ENCODE results near the gene TJP1. TPM values are rescaled to one million over a fixed set of nuclear protein-coding genes. Genes with fewer than 3 reads are reported as not detected.

The TJP1 gene
- total and polyA plus RNA-seq, 2 of the 8 experiments (the other 6 are each of a cell fraction or from before 2014, with no cell fraction given): 46.3 to 138 TPM

- Histone ChIP-seq H4K20me1 (replicated peaks in 1 of 2; ENCODE audit: control insufficient read depth in 1 of 2, insufficient read depth in 2 of 2, low read length in 2 of 2) (no peaks in the 10 kb centered on the region), H3K9me3 (ENCODE audit: insufficient read depth in 2 of 2, low read depth in 1 of 2, low read length in 1 of 2) (no peaks in the 10 kb centered on the region), H4K8ac (ENCODE audit: extremely low read depth, insufficient read depth, low read length) (no peak overlapping the region), H3K4me3 (ENCODE audit: extremely low read depth in 1 of 4, insufficient read depth in 2 of 4, low read depth in 3 of 4, low read length in 4 of 4) (no peak overlapping the region), H3K27me3 (replicated peaks in 1 of 4; ENCODE audit: control insufficient read depth in 3 of 4, extremely low read depth in 1 of 4, insufficient read depth in 3 of 4, low read length in 3 of 4) (no peaks in the 10 kb centered on the region), H2AFZ (ENCODE audit: low read length) (no peak overlapping the region), H4K5ac (ENCODE audit: insufficient read length, low read depth, low read length) (no peak overlapping the region), H3K27ac (ENCODE audit: low read depth, low read length) (no peak overlapping the region), H2BK20ac (ENCODE audit: low read length) (no peak overlapping the region), H3K4me2 (ENCODE audit: insufficient read depth in 1 of 2, low read depth in 2 of 2, low read length in 2 of 2) (no peak overlapping the region), H3K4ac (replicated peaks; ENCODE audit: insufficient read length, low read depth, low read length) (no peak overlapping the region), H3K56ac (replicated peaks; ENCODE audit: insufficient read length, low read depth, low read length) (no peak overlapping the region), H3K14ac (ENCODE audit: insufficient read length) (no peak overlapping the region), H3K9ac (replicated peaks in 1 of 4; ENCODE audit: extremely low read depth in 1 of 4, low read depth in 3 of 4, low read length in 3 of 4) (no peak overlapping the region), H3K23ac (ENCODE audit: insufficient read length) (no peak overlapping the region), H2BK15ac (ENCODE audit: low read length) (no peak overlapping the region), H3K79me1 (ENCODE audit: low read depth, low read length) (no peaks in the 10 kb centered on the region), H2AK5ac (ENCODE audit: low read depth, low read length) (no peak overlapping the region), H3K18ac (ENCODE audit: extremely low read depth, low read length) (no peak overlapping the region), H4K91ac (replicated peaks; ENCODE audit: insufficient read length, low read length) (no peak overlapping the region), H2BK120ac (replicated peaks; ENCODE audit: low read depth, low read length) (no peak overlapping the region), H3K23me2 (ENCODE audit: low read depth, low read length) (no peaks in the 10 kb centered on the region), H2BK12ac (ENCODE audit: low read depth, low read length) (no peak overlapping the region), H3K4me1 (replicated peaks in 1 of 4; ENCODE audit: control insufficient read depth in 3 of 4, insufficient read depth in 4 of 4, low read length in 3 of 4) (no peaks in the 10 kb centered on the region), H3K79me2 (ENCODE audit: control insufficient read depth in 1 of 2, insufficient read depth in 2 of 2, low read length in 2 of 2) (0 out of 4 replicates have a peak, but pooled peaks cover 0 to 2% of the 10 kb centered on the region in 2 experiments), H3K36me3 (ENCODE audit: control insufficient read depth in 2 of 4, insufficient read depth in 4 of 4, low read length in 3 of 4) (peaks cover 0 to 23% (median 13%) of the 10 kb centered on the region in 4 experiments; a peak in 4 of 8 replicates), H2BK5ac (ENCODE audit: low read depth, low read length) (no peak overlapping the region)
- WGBS, 2 experiments (ENCODE audit: extremely low coverage in 1 of 2, insufficient coverage in 1 of 2, insufficient read length in 1 of 2, insufficient replicate concordance in 2 of 2, low coverage in 1 of 2, low lambda C conversion rate in 2 of 2, missing lambda C conversion rate in 1 of 2): 93% methylated on average over 3 of the region's 3 CpGs; no CpG with 5 or more reads in 1 of the 2 experiments
- CTCF ChIA-PET (ENCODE audit: partially characterized antibody): interaction anchor here (0.8 to 1.3 kb wide), 2 partner anchors 55 to 196 kb away, joined by 3 to 5 read pairs; no protein-coding TSS in a partner anchor
- POLR2A ChIA-PET (ENCODE audit: partially characterized antibody): interaction anchor here (0.7 kb wide), 1 partner anchor 334 kb away, joined by 3 read pairs; no protein-coding TSS in a partner anchor
- FAIRE-seq: no peak
- no peak for DNase-seq (ENCODE audit: low read depth in 1 of 2, low spot score in 2 of 2)
- TF ChIP-seq POU5F1 (IDR thresholded peaks at IDR 0.05; ENCODE audit: low read depth, low read length) (no peak), CTCF (IDR thresholded peaks at IDR 0.05; ENCODE audit: control extremely low read depth in 1 of 3, insufficient read depth in 1 of 3, low read depth in 1 of 3, low read length in 3 of 3) (no peak), CBX5 (IDR thresholded peaks at IDR 0.05; ENCODE audit: low read depth, low read length) (no peak)
Observed at GRCh38 chr15:29743475-29743874, 78.8 kb downstream of the TJP1 start.
